Measurements from ENCODE around the gene KRT7.

KRT7 gene

DNA sequence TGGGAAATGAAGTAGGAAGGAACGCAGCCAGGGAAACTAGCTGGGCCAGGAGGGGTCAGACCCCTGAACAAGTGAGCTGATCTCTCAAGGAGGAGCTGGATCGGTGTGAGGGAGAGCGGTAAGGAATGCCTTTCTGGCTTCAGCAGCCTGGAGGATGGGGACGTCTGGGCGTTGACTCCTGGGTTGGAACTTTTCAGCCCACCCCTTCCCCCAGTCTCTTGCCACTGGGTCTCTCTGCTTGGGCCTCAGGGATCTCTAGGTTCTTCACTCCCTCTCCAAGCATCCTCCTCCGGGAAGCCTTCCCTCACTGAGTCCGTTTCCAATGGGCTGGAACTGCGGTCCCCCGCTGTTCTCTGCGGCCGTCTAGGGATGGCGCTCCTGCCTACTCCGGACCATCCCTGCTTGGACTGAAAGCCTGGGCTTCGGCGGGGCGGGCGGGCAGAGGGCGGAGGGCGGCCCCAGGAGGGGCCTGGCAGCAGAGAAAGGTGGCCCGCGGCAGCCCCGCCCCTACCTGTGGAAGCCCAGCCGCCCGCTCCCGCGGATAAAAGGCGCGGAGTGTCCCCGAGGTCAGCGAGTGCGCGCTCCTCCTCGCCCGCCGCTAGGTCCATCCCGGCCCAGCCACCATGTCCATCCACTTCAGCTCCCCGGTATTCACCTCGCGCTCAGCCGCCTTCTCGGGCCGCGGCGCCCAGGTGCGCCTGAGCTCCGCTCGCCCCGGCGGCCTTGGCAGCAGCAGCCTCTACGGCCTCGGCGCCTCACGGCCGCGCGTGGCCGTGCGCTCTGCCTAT, at the start of gene KRT7:
TSS of gene KRT7 (plus strand) at position 570 of the 788 bp plus-strand sequence. CDS start at position 624, 54 bp downstream.
- DNase-seq (ENCODE audit: low read depth) = no peak

DNA sequence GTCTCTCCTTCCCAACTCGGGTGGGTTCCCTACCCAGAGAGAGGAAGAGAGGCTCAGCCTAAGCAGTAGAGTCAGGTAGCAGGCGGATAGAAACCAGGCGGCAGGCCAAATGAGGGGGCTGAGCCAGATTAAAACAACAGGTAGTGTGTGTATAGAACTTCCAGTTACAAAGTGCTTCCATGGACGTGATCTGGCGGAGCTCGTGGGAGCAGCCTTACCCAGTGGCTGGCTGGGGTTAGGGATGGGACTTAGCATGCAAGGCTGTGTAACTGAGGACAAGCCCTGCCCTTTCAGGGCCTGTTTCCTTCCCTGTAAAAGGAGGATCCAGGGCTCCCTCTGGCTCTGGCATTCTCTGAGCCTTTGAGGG, 49.5 kb upstream of the KRT7 start:
- DNase-seq (ENCODE audit: low read depth) = no peak

DNA sequence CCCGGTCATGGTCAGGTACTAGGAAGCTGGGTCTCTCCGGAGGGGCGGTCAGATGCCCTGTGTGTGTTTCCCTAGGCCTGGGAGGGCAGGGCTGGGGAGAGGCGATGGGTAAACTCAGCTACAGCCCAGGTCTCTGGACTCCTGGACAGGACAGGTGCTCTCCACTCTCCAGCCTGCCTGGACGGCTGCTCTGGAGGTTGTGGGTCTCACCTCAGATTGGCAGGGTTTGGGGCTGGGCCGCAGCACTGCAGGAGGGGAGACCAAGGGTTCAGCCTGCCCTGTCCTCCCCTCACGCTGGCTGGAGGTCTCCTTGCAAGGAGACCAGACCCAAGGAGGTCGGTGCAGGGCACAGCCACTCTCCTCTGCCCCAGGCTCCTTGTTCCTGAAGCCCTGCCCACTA, 49.1 kb upstream of the KRT7 start:
- no peak for DNase-seq (ENCODE audit: low read depth)

DNA sequence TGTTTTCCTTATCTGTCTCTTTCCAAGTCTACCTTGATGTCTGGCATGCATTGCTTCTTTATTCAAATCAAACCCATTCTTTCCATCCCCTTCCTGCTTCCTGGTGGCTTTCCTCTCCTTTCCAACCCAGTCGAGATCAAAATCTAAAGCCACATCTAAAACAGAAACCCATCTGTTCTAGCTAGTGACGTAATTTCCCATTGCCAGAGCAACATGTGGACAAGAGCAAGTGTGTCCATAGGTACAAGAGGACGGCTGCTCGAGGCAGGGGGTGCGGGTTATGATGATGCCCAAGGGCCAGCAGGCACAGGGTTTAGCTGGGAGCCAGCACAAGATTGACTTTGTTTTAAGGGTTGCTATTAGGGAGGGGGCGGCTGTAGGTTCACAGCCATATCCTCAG, 48.2 kb upstream of the KRT7 start:
- DNase-seq (ENCODE audit: low read depth) = no peak

DNA sequence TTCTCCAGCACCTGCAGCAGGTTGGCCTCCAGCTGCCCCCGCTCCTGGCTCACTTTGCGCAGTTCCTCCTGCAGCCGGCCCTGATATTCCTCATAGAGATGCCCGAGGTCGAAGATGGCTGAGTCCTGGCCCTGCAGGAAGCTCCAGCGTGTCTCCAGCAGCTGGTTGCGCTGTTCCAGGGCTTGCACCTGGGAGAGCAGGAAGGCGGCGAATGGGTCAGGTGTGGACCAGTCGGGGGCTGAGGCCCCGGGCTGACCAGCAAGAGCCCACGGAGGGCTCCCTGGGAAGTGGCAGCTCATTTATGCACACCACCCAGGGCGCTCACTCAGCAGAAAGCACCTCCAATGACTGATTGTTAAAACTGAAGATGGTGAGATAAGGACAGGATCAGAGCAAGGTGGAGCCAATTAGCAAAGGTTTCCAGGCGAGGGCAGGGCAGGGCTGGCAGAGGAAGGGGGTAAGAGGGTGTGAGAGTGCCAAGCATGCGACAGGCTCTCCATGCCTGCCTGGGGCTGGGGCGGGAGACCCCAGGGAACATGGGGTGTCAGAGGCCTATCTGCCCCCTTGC, 47.6 kb upstream of the KRT7 start:
- no peak for DNase-seq (ENCODE audit: low read depth)

DNA sequence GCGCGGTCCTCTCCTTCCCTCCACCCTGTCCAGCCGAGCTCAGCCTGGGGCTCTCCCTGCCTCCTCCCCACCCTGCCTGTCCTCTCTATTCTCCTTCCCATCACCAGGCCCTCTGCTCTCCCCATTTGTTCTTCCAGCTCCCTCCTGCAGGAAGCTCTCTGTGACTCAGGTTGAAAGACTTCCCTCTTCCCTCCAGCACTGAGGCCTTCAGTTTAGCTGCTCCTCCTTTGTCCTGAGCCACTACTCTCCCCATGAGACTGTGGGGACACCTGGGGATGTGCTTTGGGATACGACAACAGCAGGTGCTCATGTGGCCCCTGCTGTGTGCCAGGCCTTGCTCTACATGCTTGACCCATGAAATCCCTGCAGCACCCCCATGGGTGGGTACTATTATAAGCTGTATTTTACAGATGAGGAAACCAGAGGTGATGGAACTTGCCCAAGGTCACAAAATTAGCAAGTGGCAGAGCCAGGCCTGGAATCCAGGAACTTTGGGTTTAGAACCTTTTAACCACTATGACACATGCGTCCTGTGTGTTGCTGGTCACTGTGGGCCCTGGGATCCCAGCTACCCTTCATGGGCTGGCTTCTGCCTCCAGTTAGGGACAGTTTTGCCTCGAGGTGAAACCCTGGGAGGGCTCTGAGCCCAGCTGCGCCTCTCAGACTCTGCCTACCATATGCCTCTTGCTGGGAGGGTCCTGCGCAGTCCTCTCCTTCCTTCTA, 46.8 kb upstream of the KRT7 start:
- DNase-seq (ENCODE audit: low read depth) = peak; percentile 58

DNA sequence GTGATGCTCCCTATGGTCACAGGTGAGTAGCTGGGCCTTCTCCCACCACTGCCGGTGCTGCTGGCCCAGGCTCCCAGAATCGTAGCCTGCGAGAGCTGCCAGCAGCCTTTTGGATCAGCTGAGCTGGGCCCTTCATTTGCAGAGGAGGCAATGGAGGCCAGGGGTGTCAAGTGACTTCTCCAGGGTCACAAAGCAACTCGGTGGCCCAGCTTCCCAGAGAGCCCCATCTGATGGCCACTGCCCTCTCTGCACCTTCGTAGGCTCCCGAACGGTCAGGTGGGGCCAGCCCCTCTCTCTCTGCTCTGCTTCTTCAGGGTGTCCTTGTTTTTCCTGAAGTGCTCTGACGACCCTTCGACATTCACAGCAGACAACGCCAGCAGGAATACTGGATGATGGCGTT, 45.8 kb upstream of the KRT7 start:
- no peak for DNase-seq (ENCODE audit: low read depth)

DNA sequence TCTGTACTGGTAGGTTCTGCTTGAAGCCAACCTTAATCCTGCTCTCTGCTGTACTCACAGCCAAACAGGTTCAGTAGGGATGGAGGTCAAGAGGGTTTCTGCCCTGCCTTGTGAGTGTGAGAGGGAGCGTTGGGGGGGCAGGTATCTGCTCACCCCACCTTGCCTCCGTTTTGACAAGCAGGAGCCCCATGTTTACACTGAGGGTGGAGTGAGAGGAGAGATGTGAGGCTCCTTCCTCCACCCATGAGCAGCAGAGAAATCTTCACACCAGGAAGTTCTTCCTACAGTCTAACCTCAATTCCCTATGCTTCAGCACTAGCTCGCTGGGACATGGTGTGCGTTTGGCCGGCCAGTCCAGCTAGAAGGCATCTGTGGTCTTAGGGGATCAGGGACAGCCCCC, 45.4 kb upstream of the KRT7 start:
- DNase-seq (ENCODE audit: low read depth) = no peak

DNA sequence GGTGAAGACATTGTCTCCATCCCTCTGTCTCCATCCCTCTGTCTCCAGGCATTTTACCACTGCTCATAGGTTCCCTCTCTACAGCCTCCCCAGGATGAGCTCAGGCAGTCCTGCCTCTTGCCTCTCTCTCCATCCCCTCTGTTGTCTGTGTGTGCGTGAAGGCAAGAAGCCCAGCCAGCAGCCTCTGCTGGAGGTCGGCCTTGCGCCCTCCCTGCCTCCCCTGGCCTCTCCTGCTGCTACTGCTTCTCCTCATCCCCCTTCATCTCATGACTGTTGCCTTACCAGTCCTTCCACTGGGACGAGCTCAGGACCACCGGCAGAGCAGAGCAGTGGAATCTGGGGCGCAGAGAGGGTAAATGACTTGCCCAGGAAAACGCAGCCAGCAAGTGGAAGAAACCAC, 44.4 kb upstream of the KRT7 start:
- no peak for DNase-seq (ENCODE audit: low read depth)

DNA sequence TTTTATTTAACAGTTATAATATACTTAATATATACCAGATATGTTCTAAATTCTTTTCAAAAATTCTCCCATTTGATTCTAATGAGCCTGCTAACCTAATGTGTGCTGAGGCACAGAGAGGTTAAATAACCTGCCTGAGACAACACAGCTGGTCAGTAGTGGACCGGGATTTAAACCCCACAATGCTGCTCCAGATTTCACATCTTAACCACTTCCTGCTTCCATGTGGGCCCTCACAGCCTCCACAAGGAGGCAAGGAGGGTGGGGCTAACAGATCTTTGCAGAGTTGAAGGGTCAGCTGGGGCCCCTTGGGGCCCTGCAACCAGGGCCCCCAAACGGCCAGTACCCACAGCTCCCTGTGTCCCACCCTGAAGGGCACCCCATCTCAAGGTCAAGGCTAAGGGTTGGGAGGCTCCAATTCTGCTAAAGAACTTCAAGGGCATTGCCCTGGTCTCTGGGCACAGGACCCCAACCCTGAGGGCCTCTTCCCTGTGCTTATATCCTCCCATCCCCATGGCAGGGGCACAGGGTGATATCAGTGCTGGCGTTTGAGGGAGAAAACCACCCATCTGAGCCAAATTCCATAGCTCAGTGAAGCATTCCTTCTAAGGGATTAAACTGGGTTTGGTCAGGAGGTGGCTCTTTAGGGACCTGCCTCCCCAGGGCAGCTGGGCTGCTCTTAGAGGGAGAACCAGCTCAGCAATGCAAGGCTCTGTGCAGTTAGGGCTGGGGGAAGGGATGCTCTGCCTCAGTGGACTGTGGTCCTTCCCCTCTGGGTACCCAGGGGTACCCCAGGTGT, 43.5 kb upstream of the KRT7 start:
- no peak for DNase-seq (ENCODE audit: low read depth)

DNA sequence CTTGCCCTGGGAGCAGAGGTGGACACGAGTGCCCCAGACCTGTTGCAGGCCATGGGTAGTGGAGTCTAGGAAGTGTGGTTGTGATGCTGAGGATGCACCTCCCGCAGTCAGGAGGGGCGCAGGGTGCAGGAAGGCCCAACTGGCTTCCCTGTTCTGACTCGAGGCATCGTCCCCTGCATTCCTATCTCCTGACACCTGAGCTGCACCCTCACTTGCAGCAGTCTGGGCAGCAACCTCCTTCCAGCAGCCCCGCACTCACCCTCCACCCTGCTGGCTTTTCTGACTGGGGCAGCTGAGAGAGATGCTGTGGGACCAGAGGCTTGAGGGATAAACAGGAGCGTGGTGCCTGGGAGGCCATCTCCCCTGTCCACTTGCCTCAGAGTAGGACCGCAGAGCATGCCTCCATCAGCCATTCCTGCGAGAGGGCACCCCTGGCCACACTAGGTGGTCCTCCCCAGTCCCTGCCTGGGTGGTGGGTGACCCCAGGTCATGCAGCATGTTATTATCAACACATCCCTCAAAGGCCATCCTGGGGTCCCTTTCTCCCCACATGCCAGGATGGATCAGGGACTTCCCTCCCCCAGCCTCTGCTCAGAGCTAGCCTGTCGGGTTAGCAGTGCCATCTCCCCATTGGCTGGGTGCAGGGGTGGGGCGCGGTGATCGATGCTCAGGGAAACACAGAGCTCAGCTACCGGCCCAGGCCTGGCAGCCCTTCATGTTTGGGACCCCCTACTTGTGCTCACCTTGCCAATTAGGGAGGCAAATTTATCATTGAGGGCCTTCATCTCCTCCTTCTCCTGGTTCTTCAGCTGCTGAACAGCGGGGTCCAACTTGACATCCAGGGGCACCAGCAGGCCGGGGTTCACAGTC, 41.9 kb upstream of the KRT7 start:
- DNase-seq (ENCODE audit: low read depth) = no peak

DNA sequence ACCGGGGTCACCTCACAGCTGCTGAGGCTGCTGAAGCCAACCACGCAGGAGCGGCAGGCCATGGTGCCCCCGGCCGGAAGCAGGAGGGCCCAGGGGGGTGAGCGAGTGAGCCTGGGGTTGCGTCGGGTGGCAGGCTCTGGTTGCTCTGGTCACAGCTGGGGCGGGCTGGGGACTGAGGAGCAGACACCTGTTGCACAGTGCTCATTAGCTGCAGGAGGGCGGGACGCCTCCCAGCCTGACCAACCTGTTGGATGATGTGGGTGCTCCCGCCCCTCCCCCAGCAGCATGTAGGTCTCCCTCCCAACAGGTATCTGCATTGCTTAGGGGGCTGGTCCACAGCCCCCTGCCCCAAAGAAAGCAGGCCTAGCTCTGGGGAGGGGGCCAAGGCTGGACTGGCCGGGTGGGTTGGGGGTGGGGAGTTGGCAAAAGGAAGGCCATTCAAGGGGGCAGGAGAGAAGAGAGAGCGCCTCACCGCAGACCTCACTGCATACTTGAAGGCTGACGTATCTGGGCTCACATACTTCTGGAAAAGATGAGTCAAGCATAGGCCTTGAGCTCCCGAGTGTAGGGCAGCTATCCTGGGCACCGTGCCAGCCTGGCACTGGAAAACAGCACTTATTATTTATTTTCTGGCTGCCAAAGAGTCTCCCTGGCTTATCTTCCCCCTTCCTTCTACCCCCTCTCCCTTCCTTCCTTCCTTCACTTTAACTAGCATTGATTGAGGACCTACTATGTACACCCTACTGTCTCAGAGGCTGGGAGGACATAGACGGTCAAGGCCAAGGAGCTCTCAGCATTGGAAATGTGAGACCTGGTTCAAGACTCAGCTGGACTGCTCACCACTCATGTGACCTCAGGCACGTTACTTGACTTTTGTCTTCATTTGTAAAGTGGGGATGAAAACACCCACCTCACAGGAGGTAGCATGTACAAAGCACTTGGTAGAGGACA, 40.9 kb upstream of the KRT7 start, which contains the start of gene KRT80:
TSS of gene KRT80 (minus strand) at position 174 of the 951 bp plus-strand sequence. CDS start at position 62, 112 bp downstream.
- DNase-seq (ENCODE audit: low read depth) = peak; percentile 95

DNA sequence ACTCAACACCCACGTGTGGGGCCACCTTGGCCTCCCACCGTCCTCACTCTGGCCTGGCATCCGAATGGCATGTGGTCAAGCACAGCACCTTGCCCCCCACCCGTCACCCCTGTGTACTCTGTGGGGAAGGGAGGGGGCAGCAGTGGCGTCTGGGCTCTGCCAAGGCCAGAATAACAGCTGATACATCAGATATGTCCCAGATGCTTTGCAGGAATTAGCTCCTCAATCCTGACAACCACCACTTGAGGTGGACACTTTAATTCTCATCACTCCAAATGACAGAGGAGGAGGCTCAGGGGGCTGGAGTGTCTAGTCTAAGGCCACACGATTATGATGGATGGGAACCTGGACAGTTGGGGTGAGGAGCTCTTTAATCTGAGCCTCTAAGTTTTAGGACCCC, 39.5 kb upstream of the KRT7 start:
- DNase-seq (ENCODE audit: low read depth) = no peak

DNA sequence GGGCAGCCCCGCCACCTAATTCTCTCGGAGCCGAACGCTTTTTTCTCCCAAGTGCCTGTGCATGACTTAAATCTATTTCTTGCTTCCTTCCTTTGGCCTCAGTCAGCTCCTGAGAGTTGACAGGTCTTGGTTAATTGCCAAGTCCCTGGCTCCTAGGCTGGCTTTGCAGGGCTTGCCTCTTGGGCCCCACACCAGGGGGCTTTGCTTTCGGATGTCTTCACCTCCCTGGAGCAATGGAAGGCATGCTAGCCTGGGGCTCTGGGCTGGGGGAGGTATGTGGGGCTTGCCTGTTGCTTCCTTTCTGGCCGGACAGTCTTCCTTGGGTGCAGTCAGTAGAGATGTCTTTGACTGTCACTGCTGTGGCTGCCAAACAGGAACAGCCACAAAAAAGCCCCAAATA, 39.1 kb upstream of the KRT7 start:
- DNase-seq (ENCODE audit: low read depth) = no peak

DNA sequence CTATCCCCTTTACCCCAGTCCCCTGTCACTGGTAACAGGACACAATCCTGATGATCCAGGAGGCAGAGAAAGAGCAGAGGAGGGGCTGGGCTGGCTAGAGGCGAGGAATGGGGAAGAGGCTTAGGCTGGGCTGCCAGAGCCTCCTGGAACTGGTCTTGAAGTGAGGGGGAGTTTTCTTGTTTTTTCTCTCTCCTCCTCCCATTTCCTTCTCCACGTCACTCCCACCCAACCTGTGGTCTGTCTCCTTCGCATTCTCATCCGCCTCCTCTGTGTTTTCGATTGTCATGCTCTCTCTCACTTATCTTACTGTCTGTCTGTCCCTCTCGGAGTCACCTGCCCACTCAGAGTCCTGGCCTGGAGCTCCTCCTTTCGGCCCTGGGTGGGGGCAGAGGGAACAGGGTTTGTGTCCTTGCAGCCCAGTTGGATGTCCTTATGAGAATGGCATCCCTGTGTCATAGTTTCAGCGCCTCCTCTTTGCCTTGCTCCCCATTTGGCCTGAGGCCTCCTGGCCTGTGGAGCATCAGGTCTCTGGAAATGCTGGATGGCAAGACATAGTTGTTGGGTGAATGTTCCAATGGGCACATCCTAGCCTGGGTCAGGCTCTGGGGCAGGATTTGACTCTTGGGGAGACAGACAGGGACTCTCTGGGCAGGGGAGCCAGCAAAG, 37.8 kb upstream of the KRT7 start:
- DNase-seq (ENCODE audit: low read depth) = no peak

DNA sequence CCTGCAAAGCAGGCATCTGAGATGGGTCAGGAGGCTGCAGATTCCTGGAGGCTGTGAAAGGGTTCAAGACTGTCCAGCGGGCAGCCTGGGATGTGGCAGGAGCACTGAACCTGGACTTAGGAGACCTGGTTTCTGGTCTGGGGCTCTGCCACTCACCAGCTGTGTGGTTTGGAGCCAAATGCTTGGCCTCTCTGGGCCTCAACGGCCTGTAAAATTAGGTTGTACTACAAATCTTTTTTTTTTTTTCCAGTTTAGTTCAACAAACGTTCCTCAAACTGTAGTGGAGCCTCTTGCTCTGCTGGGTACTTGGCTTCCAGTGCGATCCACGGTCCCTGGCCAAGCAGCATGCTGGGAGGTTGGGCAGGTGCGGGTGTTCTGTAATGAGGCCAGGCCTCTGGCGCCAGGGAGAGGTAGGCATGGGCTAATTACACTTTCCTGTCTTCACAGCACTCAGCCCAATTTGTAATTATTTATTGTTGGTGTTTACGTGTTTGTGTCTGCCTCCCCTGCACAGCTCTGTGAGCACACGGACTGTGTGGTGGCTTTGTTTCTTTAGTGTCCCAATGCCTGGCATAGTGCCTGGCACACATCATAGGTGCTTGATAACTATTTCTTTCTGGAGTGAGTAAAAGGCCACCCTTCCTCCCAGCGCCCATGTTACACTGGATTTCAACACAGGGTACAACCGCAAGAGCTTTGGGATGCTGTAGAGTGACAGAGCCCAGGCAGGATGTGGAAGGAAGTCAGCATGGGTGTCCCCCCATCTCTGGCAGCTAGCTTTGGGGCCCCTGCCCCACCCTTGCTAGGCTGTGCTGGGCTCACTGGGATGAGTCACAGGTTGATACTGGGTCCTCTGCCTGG, 35.4 kb upstream of the KRT7 start:
- no peak for DNase-seq (ENCODE audit: low read depth)

DNA sequence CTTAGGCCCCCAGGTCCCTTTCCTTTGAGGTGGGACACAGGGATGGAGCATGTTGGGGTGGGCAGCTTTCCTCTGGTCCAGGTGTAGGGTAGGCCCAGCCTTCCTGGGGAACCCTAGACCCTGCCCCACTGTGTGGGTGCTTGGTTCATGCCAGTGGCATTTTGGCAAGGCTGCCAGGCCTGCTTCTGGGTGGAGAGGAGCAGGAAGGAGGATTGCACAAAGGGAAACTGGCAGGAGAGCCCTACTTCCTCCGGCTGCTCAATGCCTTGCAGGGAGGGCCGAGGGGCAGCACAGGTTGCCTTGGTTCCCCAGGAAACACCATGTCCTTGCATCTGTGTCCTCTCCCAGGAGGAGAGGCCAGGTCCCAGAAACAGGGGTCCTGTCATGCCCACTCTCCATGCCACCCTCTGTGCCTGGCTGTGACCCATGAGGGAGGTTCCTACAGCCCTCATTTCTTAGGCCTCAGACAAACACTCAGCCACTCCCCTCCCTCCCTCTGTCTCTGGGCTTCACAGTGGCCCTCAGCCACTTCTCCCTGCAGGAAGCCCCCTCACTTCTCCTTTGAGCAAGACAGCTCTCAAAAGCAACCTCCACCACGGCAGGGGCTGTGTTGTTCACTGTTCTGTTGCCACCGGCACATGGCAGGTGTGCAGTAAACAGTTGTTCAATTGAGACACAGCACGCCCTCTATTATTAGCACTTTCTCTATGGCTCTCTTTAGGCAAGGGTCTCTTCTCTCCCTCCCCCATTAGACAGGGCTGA, 34.4 kb upstream of the KRT7 start:
- no peak for DNase-seq (ENCODE audit: low read depth)
